Caki2 (cell line): ENCODE results near the gene SYNDIG1L. TPM values are rescaled to one million over a fixed set of nuclear protein-coding genes. Genes with fewer than 3 reads are reported as not detected.
A peak's percentile ranks its signal among the peaks of the same experiment; 100 is the strongest.
"Not testable (repeated sequence)": the region's sequence is repeated elsewhere in the genome, so short reads cannot be mapped to it uniquely, and the experiment has no call there.

Source experiments
- DNase-seq: peaks from one replicate; pipeline ENCODE4 v3.0.0-alpha.2; 2015; ENCODE audit warnings: low read depth
- in situ Hi-C: cut with HindIII; loops from 2 replicates; pipeline ENCODE4 v1.10.0; 2016; ENCODE audit warnings: low sequenced_read_pairs, low pct_unique_long_range_greater_than_20kb, mixed read lengths
- total RNA-seq: library from RNA; depleted of rRNA; stranded (reverse); fragments of >200 nt; shearing (Covaris generic); gene quantifications from 2 replicates; pipeline ENCODE4 v1.2.3, GENCODE V29; 2014; ENCODE audit warnings: low replicate concordance; rRNA removed

SYNDIG1L gene
- total RNA-seq = not detected in 2 replicates

GRCh38 chr14:74426202-74426582, at the start of gene SYNDIG1L:
Gene SYNDIG1L (minus strand): TSS chr14:74426210. CDS start chr14:74409744, 16,466 bp downstream.
- no peak for DNase-seq
- in situ Hi-C loops = no loop called here

- peak; percentile 18 for DNase-seq
- in situ Hi-C loops = loop anchor here (25.0 kb wide), 1 partner anchor 113 kb away; no protein-coding TSS in a partner anchor
Measured at GRCh38 chr14:74475678-74476077, 49.7 kb upstream of the SYNDIG1L start.

GRCh38 chr14:74474376-74474775, 48.4 kb upstream of the SYNDIG1L start:
- DNase-seq = no peak
- in situ Hi-C loops = no loop called here

GRCh38 chr14:74472601-74473000, 46.6 kb upstream of the SYNDIG1L start:
- in situ Hi-C loops = no loop called here
- DNase-seq = no peak

GRCh38 chr14:74469548-74470518, 43.8 kb upstream of the SYNDIG1L start:
- no peak for DNase-seq
- in situ Hi-C loops = no loop called here

- in situ Hi-C loops = no loop called here
- no peak for DNase-seq
Measured at GRCh38 chr14:74468513-74468912, 42.5 kb upstream of the SYNDIG1L start.

GRCh38 chr14:74465335-74465734, 39.3 kb upstream of the SYNDIG1L start:
- DNase-seq = no peak
- in situ Hi-C loops = no loop called here

- no peak for DNase-seq
- in situ Hi-C loops = no loop called here
Measured at GRCh38 chr14:74464785-74465184, 38.8 kb upstream of the SYNDIG1L start.

- in situ Hi-C loops = no loop called here
Measured at GRCh38 chr14:74463697-74464096, 37.7 kb upstream of the SYNDIG1L start.

GRCh38 chr14:74462993-74463392, 37.0 kb upstream of the SYNDIG1L start:
- in situ Hi-C loops = no loop called here
- DNase-seq = no peak

More at GRCh38 chr14:74463697-74464096, 37.7 kb upstream of the SYNDIG1L start:
- no peak for DNase-seq

GRCh38 chr14:74459976-74460375, 34.0 kb upstream of the SYNDIG1L start:
- DNase-seq = no peak
- in situ Hi-C loops = no loop called here

GRCh38 chr14:74459289-74459946, 33.4 kb upstream of the SYNDIG1L start:
- in situ Hi-C loops = no loop called here

GRCh38 chr14:74457565-74457895, 31.5 kb upstream of the SYNDIG1L start:
- in situ Hi-C loops = no loop called here
- DNase-seq = no peak

More at GRCh38 chr14:74459289-74459946, 33.4 kb upstream of the SYNDIG1L start:
- DNase-seq = no peak

- no peak for DNase-seq
- in situ Hi-C loops = no loop called here
Measured at GRCh38 chr14:74456684-74457564, 30.9 kb upstream of the SYNDIG1L start.

- DNase-seq, in situ Hi-C loops: not testable (repeated sequence)
Measured at GRCh38 chr14:74454397-74454796, 28.4 kb upstream of the SYNDIG1L start.

GRCh38 chr14:74444866-74445265, 18.9 kb upstream of the SYNDIG1L start:
- in situ Hi-C loops = no loop called here
- DNase-seq = no peak

GRCh38 chr14:74442757-74443156, 16.7 kb upstream of the SYNDIG1L start:
- in situ Hi-C loops = no loop called here
- DNase-seq = no peak

- DNase-seq = no peak
Measured at GRCh38 chr14:74441113-74441512, 15.1 kb upstream of the SYNDIG1L start.

More at GRCh38 chr14:74441113-74441512, 15.1 kb upstream of the SYNDIG1L start:
- in situ Hi-C loops = no loop called here
